CD1c-positive myeloid dendritic cell (primary cell): ENCODE data around the gene LDLRAP1.
"Not testable (repeated sequence)": the region's sequence is repeated elsewhere in the genome, so short reads cannot be mapped to it uniquely, and the experiment has no call there.

Experiments used
- DNase-seq: peaks from one replicate; pipeline ENCODE4 v3.0.0-alpha.2; 2016; ENCODE audit errors: extremely low spot score

LDLRAP1 gene, protein sequence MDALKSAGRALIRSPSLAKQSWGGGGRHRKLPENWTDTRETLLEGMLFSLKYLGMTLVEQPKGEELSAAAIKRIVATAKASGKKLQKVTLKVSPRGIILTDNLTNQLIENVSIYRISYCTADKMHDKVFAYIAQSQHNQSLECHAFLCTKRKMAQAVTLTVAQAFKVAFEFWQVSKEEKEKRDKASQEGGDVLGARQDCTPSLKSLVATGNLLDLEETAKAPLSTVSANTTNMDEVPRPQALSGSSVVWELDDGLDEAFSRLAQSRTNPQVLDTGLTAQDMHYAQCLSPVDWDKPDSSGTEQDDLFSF

DNA sequence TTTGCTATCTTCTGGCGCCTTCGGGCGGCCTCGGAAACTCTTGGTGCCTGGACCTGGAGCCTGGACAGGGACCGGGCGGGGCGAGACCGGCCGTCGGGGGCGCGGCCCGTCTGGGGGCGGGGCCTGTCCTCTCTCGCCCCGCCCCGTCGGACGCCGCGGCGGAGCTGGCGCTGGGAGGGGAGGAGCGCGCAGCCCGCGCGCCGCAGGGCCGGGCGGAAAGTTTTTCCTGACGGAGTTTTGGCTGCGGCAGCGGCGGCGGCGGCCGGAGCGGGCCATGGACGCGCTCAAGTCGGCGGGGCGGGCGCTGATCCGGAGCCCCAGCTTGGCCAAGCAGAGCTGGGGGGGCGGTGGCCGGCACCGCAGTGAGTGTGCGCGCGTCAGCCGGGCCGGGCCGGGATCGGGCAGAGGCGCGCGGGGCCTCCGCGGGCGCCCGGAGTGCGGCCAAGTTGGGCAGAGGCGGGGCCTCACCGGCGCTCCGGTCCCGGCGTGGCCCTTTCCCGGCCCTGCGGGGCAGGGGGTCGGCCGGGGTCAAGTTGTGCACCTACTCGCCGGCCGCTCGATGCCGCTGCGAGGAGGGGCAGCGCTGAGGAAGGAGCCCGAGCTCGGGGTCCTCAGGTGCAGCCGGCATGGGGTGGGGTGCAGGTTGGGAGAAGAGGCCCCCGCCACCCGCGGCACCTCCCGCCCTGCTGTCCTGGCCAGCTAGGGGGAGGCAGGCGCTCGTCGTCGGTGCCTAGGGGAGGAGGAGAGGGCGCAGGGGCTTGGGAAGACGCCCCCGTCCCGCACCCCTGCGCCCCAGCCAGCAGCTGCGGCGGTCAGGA lies at the start of gene LDLRAP1:
TSS of gene LDLRAP1 (plus strand) at position 182 of the 818 bp plus-strand sequence. CDS start at position 275, 93 bp downstream.
- DNase-seq: peak; percentile 87

GRCh38 chr1:25494952-25495351 lies 48.5 kb upstream of the LDLRAP1 start:
- DNase-seq: no peak

DNA sequence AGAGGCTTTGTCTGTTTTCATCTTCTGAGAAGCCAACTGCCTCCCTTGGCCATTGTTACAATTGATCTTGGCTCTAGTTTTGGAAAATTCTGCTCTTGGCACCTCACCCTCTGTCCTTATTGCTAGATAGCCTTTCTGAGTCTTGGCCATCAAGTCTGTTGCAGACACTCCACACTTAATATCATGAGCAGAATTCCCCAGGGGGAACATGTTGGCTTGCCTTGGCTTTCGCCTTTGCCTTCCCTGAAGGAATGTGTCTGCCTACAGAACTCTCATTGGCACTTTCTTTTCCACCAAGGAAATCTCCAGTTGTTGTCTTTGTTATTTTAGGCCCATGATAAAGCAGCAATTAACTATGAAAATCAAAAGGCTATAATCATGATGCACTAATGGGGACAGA lies 42.7 kb upstream of the LDLRAP1 start:
- no peak for DNase-seq

- no peak for DNase-seq
These were observed 42.0 kb upstream of the LDLRAP1 start for GRCh38 chr1:25501235-25502058.

GRCh38 chr1:25502957-25503356 lies 40.4 kb upstream of the LDLRAP1 start:
- DNase-seq: no peak

GRCh38 chr1:25503551-25504426 lies 39.6 kb upstream of the LDLRAP1 start:
- DNase-seq: peak; percentile 42

- DNase-seq: peak; percentile 3
These were observed 38.5 kb upstream of the LDLRAP1 start for GRCh38 chr1:25504706-25505595.

- no peak for DNase-seq
These were observed 37.6 kb upstream of the LDLRAP1 start for GRCh38 chr1:25505656-25506385.

DNA sequence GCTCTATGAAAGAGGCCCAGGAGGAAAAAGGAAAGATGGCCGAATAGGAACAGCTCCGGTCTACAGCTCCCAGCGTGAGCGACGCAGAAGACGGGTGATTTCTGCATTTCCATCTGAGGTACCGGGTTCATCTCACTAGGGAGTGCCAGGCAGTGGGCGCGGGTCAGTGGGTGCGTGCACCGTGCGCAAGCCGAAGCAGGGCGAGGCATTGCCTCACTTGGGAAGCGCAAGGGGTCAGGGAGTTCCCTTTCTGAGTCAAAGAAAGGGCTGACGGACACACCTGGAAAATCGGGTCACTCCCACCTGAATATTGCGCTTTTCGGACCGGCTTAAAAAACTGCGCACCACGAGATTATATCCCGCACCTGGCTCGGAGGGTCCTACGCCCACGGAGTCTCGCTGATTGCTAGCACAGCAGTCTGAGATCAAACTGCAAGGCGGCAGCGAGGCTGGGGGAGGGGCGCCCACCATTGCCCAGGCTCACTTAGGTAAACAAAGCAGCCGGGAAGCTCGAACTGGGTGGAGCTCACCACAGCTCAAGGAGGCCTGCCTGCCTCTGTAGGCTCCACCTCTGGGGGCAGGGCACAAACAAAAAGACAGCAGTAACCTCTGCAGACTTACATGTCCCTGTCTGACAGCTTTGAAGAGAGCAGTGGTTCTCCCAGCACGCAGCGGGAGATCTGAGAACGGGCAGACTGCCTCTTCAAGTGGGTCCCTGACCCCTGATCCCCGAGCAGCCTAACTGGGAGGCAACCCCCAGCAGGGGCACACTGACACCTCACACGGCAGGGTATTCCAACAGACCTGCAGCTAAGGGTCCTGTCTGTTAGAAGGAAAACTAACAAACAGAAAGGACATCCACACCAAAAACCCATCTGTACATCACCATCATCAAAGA lies 36.6 kb upstream of the LDLRAP1 start:
- DNase-seq: not testable (repeated sequence)

- no peak for DNase-seq
These were observed 29.7 kb upstream of the LDLRAP1 start for GRCh38 chr1:25513666-25514065.

GRCh38 chr1:25515033-25515432 lies 28.4 kb upstream of the LDLRAP1 start:
- DNase-seq: no peak

GRCh38 chr1:25516686-25517085 lies 26.7 kb upstream of the LDLRAP1 start:
- no peak for DNase-seq

GRCh38 chr1:25517476-25518394 lies 25.7 kb upstream of the LDLRAP1 start:
- no peak for DNase-seq

- DNase-seq: no peak
These were observed 23.8 kb upstream of the LDLRAP1 start for GRCh38 chr1:25519624-25520023.

DNA sequence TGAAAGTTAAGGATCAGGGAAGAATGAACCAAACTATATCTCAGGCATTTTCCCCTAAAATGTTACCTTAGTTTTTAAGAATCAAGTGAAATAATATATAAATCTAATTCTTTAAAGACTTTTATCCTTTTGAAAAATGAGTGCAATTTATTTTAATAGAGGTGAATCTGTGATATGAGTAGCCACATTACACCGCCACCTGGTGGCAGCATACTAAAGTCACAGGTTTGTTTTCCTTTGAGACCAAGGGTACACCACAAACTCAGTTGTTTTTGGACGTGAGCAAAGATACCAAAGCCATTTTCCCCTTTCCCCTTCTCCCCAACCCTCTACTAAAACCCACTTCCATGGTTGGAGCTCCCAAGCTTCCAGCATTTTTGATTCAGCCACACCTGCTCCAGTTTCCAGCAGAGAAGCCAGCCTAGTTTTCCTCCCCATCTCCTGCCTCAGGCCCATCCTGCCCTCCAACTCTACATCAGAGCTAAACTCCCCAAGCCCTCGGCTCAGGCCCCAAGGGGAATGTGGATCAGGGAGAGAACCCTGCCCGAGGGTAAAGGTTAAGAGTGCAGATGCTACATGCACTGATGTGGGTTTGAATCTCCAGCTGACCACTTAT lies 22.9 kb upstream of the LDLRAP1 start:
- DNase-seq: peak; percentile 71

GRCh38 chr1:25522031-25522655 lies 21.3 kb upstream of the LDLRAP1 start:
- DNase-seq: no peak
